Measurements from ENCODE around the gene RARB. TPM values are rescaled to one million over a fixed set of nuclear protein-coding genes. Genes with fewer than 3 reads are reported as not detected.
A peak's percentile ranks its signal among the peaks of the same experiment; 100 is the strongest.

RARB gene
- total RNA-seq, 3 donors from 2014 or later: 1.2 to 8.7 (median 1.9) TPM

DNA sequence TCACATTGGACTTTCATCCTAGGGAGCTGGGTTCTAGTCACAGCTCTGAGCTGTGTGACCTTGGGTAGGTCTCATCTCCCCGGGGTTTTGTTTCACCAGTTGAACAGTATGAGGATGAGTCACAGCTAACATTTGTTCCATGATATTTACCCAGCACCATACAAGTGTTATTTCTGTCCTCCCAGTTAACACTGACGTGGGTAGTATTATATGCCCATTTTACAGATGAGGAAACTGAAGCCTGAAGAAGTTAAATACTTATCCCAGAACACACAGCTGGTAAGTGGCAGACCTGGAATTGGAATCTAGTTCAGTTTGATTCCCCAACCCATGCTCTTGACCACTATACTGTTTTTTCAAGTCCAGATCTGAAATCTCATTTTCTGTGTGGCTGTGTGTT lies 908 bp upstream of the RARB start:
- ATAC-seq: peak; percentile 29
- intact Hi-C loops (cut with DNase I, micrococcal nuclease): no loop called here
- H3K9me3 ChIP-seq: no peaks in the 10 kb centered on the region

GRCh38 chr3:25427563-25427941 lies 511 bp upstream of the RARB start:
- no peak for TF ChIP-seq CTCF (IDR thresholded peaks at IDR 0.05)
- no peaks in the 10 kb centered on the region for H3K36me3 ChIP-seq (ENCODE audit: low read depth)
- intact Hi-C loops (cut with DNase I, micrococcal nuclease): no loop called here
- no peaks in the 10 kb centered on the region for H3K4me1 ChIP-seq (ENCODE audit: low read depth)
- ATAC-seq: no peak
- H3K9me3 ChIP-seq: no peaks in the 10 kb centered on the region
- no peak overlapping the region for H3K4me3 ChIP-seq
- DNase-seq: no peak

More for the DNA sequence above, 908 bp upstream of the RARB start:
- TF ChIP-seq CTCF (IDR thresholded peaks at IDR 0.05): no peak
- Histone ChIP-seq H3K36me3 (ENCODE audit: low read depth) (no peaks in the 10 kb centered on the region), H3K4me3 (no peak overlapping the region), H3K4me1 (ENCODE audit: low read depth) (no peaks in the 10 kb centered on the region)
- DNase-seq: no peak

GRCh38 chr3:25428789-25429335 lies 799 bp downstream of the RARB start:
- DNase-seq: no peak
- H3K4me3 ChIP-seq: no peak overlapping the region
- H3K4me1 ChIP-seq (ENCODE audit: low read depth): no peaks in the 10 kb centered on the region
- TF ChIP-seq CTCF (IDR thresholded peaks at IDR 0.05): no peak
- no peaks in the 10 kb centered on the region for H3K36me3 ChIP-seq (ENCODE audit: low read depth)
- ATAC-seq: no peak
- intact Hi-C loops (cut with DNase I, micrococcal nuclease): no loop called here
- H3K9me3 ChIP-seq: no peaks in the 10 kb centered on the region

GRCh38 chr3:25429361-25430286 lies 1.6 kb downstream of the RARB start:
- no peak for ATAC-seq
- no peak for DNase-seq
- TF ChIP-seq CTCF (IDR thresholded peaks at IDR 0.05): no peak
- H3K4me3 ChIP-seq: no peak overlapping the region
- no peaks in the 10 kb centered on the region for H3K4me1 ChIP-seq (ENCODE audit: low read depth)
- H3K36me3 ChIP-seq (ENCODE audit: low read depth): no peaks in the 10 kb centered on the region
- intact Hi-C loops (cut with DNase I, micrococcal nuclease): no loop called here
- no peaks in the 10 kb centered on the region for H3K9me3 ChIP-seq

DNA sequence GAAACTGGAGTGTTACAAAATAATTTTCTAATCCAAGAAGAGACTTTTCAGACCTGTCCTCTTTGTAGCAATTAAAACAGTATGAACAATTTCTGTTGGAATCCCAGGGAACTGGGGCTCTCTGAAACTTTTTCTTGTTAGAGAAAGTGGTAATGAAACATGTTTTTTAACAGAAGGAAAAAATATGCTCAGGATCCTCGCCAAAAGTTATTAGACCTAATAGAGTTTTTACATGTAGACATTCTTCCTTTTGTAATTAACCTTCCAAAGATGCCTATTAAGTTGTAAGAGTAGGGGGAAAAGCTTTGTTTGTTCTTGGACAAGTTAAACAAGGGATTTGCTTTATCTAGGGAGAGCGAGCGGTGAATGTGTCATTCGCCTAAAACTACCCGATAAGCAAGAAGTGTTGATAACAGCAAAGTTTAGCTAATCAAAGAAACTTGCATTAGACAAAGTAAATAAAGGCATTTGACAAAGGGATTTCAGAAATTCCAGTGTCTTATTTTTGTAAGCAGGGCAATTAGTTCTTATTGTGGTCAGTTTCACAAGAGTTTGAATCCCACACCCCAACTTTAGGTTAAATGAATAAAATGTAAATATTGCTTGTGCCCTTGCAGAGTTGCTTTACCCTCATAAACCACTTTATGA lies 2.3 kb downstream of the RARB start:
- DNase-seq (no peak), ATAC-seq (no peak)
- Histone ChIP-seq H3K4me1 (ENCODE audit: low read depth) (no peaks in the 10 kb centered on the region), H3K4me3 (no peak overlapping the region), H3K36me3 (ENCODE audit: low read depth) (no peaks in the 10 kb centered on the region), H3K9me3 (no peaks in the 10 kb centered on the region)
- TF ChIP-seq CTCF (IDR thresholded peaks at IDR 0.05): no peak
- intact Hi-C loops (cut with DNase I, micrococcal nuclease): no loop called here
